ENCODE measurements around the gene NDUFA5.
"Not testable (repeated sequence)": the region's sequence is repeated elsewhere in the genome, so short reads cannot be mapped to it uniquely, and the experiment has no call there.

NDUFA5 gene

DNA sequence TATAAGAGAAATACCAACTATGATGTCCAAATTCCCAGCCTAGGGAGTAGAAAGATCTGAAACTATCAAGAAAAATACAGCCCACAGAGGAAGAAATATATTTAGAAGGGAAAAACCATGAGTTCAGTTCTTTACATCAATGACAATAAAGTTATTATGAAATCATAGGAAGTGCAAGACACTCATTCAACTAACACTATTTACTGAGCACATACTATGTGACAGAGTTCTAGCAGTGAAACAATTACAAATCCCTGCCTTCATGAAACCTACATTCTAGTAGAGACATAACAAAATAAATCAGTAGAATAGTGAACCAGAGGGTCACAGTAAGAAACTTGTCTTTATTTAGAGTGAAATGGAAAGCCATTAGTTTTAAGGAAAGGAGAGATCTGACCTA lies 2.1 kb downstream of the NDUFA5 start:
- Histone ChIP-seq H3K9ac (ENCODE audit: low read depth, low read length) (no peak overlapping the region), H3K4me1 (ENCODE audit: insufficient read depth, low read length) (peaks cover 6% of the 10 kb centered on the region; the same call in 1 of the 2 replicates), H3K27me3 (ENCODE audit: insufficient read depth, low read length) (no peaks in the 10 kb centered on the region), H3K9me3 (ENCODE audit: insufficient read depth, low read depth, low read length) (no peaks in the 10 kb centered on the region), H3K4me3 (ENCODE audit: low read length) (no peak overlapping the region), H3K27ac (ENCODE audit: low read length) (no peak overlapping the region), H3K36me3 (ENCODE audit: insufficient read depth, low read depth, low read length) (peaks cover 24% of the 10 kb centered on the region)

GRCh38 chr7:123553159-123553558 lies 4.5 kb downstream of the NDUFA5 start:
- H3K9ac ChIP-seq (ENCODE audit: low read depth, low read length), result no peak overlapping the region
- H3K4me1 ChIP-seq (ENCODE audit: insufficient read depth, low read length), result peaks cover 3% of the 10 kb centered on the region; the same call in 1 of the 2 replicates
- no peaks in the 10 kb centered on the region for H3K9me3 ChIP-seq (ENCODE audit: insufficient read depth, low read depth, low read length)
- no peaks in the 10 kb centered on the region for H3K27me3 ChIP-seq (ENCODE audit: insufficient read depth, low read length)
- H3K36me3 ChIP-seq (ENCODE audit: insufficient read depth, low read depth, low read length), result peaks cover 46% of the 10 kb centered on the region
- no peak overlapping the region for H3K27ac ChIP-seq (ENCODE audit: low read length)
- no peak overlapping the region for H3K4me3 ChIP-seq (ENCODE audit: low read length)

- H3K9me3 ChIP-seq (ENCODE audit: insufficient read depth, low read depth, low read length), result no peaks in the 10 kb centered on the region
- H3K36me3 ChIP-seq (ENCODE audit: insufficient read depth, low read depth, low read length), result peaks cover 51% of the 10 kb centered on the region
- no peak overlapping the region for H3K27ac ChIP-seq (ENCODE audit: low read length)
These were observed 5.0 kb downstream of the NDUFA5 start for GRCh38 chr7:123552641-123553040.

GRCh38 chr7:123552134-123552533 lies 5.5 kb downstream of the NDUFA5 start:
- H3K27ac ChIP-seq (ENCODE audit: low read length); H3K4me3 ChIP-seq (ENCODE audit: low read length); H3K9me3 ChIP-seq (ENCODE audit: insufficient read depth, low read depth, low read length); H3K27me3 ChIP-seq (ENCODE audit: insufficient read depth, low read length); H3K9ac ChIP-seq (ENCODE audit: low read depth, low read length); H3K4me1 ChIP-seq (ENCODE audit: insufficient read depth, low read length): not testable (repeated sequence)
- H3K36me3 ChIP-seq (ENCODE audit: insufficient read depth, low read depth, low read length), result peaks cover 56% of the 10 kb centered on the region

More at GRCh38 chr7:123552641-123553040, 5.0 kb downstream of the NDUFA5 start:
- peaks cover 2% of the 10 kb centered on the region; the same call in 1 of the 2 replicates for H3K4me1 ChIP-seq (ENCODE audit: insufficient read depth, low read length)
- H3K4me3 ChIP-seq (ENCODE audit: low read length), result no peak overlapping the region
- no peak overlapping the region for H3K9ac ChIP-seq (ENCODE audit: low read depth, low read length)
- H3K27me3 ChIP-seq (ENCODE audit: insufficient read depth, low read length), result no peaks in the 10 kb centered on the region

DNA sequence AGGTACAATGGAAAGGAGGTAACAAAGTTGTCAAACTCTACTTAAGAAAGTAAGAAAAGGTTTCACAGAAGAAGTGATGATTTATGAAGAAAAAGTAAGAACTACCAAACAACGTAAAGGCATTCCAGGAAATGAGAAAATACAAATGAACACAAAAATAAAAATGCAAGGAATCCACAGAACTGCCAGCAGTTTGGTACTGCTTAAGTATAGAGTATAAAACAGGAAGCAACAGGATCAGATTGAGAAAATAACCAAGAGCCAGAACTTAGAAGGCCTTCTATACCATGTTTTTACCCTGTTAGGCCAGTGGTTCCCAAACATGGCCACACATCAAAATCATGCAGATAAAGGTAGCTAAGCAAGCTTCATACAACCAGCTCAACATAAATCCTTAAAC lies 9.2 kb downstream of the NDUFA5 start:
- Histone ChIP-seq H3K4me1 (ENCODE audit: insufficient read depth, low read length) (no peaks in the 10 kb centered on the region), H3K4me3 (ENCODE audit: low read length) (no peak overlapping the region), H3K27me3 (ENCODE audit: insufficient read depth, low read length) (no peaks in the 10 kb centered on the region), H3K27ac (ENCODE audit: low read length) (no peak overlapping the region), H3K36me3 (ENCODE audit: insufficient read depth, low read depth, low read length) (peaks cover 57% of the 10 kb centered on the region), H3K9ac (ENCODE audit: low read depth, low read length) (no peak overlapping the region), H3K9me3 (ENCODE audit: insufficient read depth, low read depth, low read length) (no peaks in the 10 kb centered on the region)

- Histone ChIP-seq H3K4me3 (ENCODE audit: low read length) (no peak overlapping the region), H3K27ac (ENCODE audit: low read length) (no peak overlapping the region), H3K9me3 (ENCODE audit: insufficient read depth, low read depth, low read length) (no peaks in the 10 kb centered on the region), H3K4me1 (ENCODE audit: insufficient read depth, low read length) (no peaks in the 10 kb centered on the region), H3K27me3 (ENCODE audit: insufficient read depth, low read length) (no peaks in the 10 kb centered on the region), H3K36me3 (ENCODE audit: insufficient read depth, low read depth, low read length) (peaks cover 12% of the 10 kb centered on the region; the same call in 1 of the 2 replicates), H3K9ac (ENCODE audit: low read depth, low read length) (no peak overlapping the region)
These were observed 17.7 kb downstream of the NDUFA5 start for GRCh38 chr7:123539871-123540270.

DNA sequence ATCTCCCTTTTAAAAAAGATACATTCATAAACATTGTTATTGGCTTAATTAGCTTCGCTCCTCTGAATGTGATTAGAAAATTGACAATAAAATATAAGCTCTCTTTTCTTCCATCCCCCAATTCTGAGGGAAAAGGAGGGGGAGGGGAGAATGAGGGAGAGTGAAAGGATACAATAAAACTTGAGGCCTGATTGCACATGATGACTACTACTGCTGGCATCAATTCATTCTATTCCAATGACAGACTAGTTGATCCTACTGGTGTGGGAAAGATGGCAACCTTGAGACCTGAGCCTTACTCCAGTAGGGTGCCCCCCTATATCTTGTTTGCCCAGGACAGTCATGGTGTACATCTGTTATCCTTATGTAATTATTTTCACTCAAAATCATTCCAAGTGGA lies 18.7 kb downstream of the NDUFA5 start:
- H3K4me1 ChIP-seq (ENCODE audit: insufficient read depth, low read length), result peaks cover 1% of the 10 kb centered on the region; the same call in 1 of the 2 replicates
- H3K4me3 ChIP-seq (ENCODE audit: low read length), result no peak overlapping the region
- H3K27ac ChIP-seq (ENCODE audit: low read length), result no peak overlapping the region
- H3K27me3 ChIP-seq (ENCODE audit: insufficient read depth, low read length), result peaks cover 4% of the 10 kb centered on the region
- no peaks in the 10 kb centered on the region for H3K9me3 ChIP-seq (ENCODE audit: insufficient read depth, low read depth, low read length)
- H3K36me3 ChIP-seq (ENCODE audit: insufficient read depth, low read depth, low read length), result peaks cover 12% of the 10 kb centered on the region; the same call in 1 of the 2 replicates
- no peak overlapping the region for H3K9ac ChIP-seq (ENCODE audit: low read depth, low read length)

GRCh38 chr7:123538189-123538714 lies 19.4 kb downstream of the NDUFA5 start:
- Histone ChIP-seq H3K9me3 (ENCODE audit: insufficient read depth, low read depth, low read length) (no peaks in the 10 kb centered on the region), H3K4me3 (ENCODE audit: low read length) (no peak overlapping the region), H3K9ac (ENCODE audit: low read depth, low read length) (no peak overlapping the region), H3K27ac (ENCODE audit: low read length) (no peak overlapping the region), H3K27me3 (ENCODE audit: insufficient read depth, low read length) (peaks cover 10% of the 10 kb centered on the region), H3K4me1 (ENCODE audit: insufficient read depth, low read length) (peaks cover 3% of the 10 kb centered on the region; the same call in 1 of the 2 replicates), H3K36me3 (ENCODE audit: insufficient read depth, low read depth, low read length) (peaks cover 7% of the 10 kb centered on the region; the same call in 1 of the 2 replicates)

DNA sequence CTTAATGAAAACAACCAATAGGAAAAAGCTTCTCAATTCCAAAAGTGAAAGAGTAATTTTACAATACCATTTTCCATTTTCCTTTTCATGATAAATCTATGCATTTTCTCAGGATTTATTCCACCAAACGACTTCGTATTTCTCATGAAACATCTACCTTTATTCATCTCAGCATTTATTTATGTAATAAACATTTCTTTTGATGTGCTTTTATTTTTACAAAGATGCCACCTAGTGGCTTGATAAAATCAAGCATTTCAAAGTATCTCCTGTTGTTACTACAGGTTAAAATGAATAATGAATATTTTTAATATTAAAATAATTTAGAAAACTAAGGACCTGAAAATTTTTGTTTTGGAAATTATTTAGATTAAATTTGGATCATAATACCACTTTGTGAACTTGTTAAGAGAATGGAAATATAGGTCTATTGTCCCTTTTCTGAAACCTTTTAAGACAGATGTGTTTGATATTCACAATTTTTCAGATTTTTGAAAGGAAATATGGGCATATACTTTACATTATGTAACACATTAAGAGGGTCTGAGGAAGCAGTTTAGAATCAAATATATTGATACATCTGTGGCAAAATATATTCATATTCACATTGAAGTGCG lies 20.5 kb downstream of the NDUFA5 start:
- H3K9ac ChIP-seq (ENCODE audit: low read depth, low read length), result no peak overlapping the region
- no peak overlapping the region for H3K27ac ChIP-seq (ENCODE audit: low read length)
- 0 out of 2 replicates have a peak, but pooled peaks cover 5% of the 10 kb centered on the region for H3K36me3 ChIP-seq (ENCODE audit: insufficient read depth, low read depth, low read length)
- peaks cover 3% of the 10 kb centered on the region; the same call in 1 of the 2 replicates for H3K4me1 ChIP-seq (ENCODE audit: insufficient read depth, low read length)
- H3K4me3 ChIP-seq (ENCODE audit: low read length), result no peak overlapping the region
- no peaks in the 10 kb centered on the region for H3K9me3 ChIP-seq (ENCODE audit: insufficient read depth, low read depth, low read length)
- H3K27me3 ChIP-seq (ENCODE audit: insufficient read depth, low read length), result peaks cover 13% of the 10 kb centered on the region

DNA sequence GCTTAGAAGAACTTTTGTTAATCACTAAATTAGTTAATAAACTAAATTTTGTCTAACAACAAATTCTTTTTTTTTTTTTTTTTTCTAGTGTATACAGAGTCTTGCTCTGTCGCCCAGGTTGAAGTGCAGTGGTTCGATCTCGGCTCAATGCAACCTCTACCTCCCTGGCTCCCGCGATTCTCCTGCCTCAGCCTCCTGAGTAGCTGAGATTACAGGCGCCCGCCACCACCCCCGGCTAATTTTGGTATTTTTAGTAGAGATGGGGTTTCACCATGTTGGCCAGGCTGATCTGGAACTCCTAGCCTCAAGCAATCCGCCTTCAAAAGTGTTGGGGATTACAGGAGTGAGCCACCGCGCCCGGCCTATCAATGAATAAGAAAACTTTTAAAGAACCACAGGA lies 22.1 kb downstream of the NDUFA5 start:
- H3K4me3 ChIP-seq (ENCODE audit: low read length), result peak overlapping the region; percentile 84
- no peak overlapping the region for H3K9ac ChIP-seq (ENCODE audit: low read depth, low read length)
- peaks cover 13% of the 10 kb centered on the region for H3K27me3 ChIP-seq (ENCODE audit: insufficient read depth, low read length)
- peaks cover 3% of the 10 kb centered on the region; the same call in 1 of the 2 replicates for H3K4me1 ChIP-seq (ENCODE audit: insufficient read depth, low read length)
- no peaks in the 10 kb centered on the region for H3K36me3 ChIP-seq (ENCODE audit: insufficient read depth, low read depth, low read length)
- no peak overlapping the region for H3K27ac ChIP-seq (ENCODE audit: low read length)
- H3K9me3 ChIP-seq (ENCODE audit: insufficient read depth, low read depth, low read length), result no peaks in the 10 kb centered on the region

DNA sequence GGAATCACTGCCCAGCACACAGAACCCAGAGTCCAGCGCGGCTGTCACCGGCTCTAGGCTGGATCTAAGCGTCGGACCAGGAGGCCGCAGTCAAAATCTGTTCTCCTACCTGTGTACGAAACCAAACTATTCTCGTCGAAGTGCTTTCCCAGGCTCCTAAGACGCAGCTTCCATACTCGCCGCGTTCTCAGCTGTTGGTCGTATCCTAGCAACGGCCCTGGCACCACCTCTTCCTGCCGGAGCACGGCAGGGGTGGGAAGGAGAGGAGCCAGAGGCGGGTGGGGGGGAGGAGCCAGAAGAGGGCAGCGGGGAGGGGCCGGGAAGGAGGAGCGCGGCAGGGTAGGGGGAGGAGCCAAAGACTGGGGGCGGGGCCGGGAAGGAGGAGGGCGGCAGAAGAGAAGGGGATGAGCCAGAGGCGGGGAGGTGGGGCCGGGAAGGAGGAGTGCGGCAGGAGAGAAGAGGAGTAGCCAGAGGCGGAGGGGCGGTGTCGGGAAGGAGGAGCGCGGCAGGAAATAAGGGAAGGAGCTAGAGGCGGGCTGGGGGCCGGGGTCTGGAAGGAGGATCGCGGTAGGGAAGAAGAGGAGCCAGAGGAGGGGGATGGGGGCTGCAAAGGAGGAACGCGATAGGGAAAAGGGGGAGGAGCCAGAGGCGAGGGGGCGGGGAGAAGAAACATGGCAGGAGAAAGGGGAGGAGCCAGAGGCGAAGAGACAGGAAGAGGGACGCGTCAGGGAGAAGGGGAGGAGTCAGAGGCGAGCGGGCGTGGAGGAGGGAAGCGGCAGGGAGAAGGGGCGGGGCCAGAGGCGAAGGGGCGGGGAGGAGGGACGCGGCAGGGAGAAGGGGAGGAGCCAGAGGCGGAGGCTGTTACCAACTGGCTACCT lies 23.0 kb downstream of the NDUFA5 start, which contains the start of gene IQUB:
Gene IQUB (minus strand): TSS at position 213 of the 878 bp plus-strand sequence. CDS start 22,255 bp downstream, outside the sequence.
- H3K4me1 ChIP-seq (ENCODE audit: insufficient read depth, low read length), result peaks cover 3% of the 10 kb centered on the region; the same call in 1 of the 2 replicates
- H3K9me3 ChIP-seq (ENCODE audit: insufficient read depth, low read depth, low read length), result no peaks in the 10 kb centered on the region
- H3K27ac ChIP-seq (ENCODE audit: low read length), result no peak within 1 kb of the TSS

More for the DNA sequence above, 23.0 kb downstream of the NDUFA5 start, which contains the start of gene IQUB:
- Histone ChIP-seq H3K27me3 (ENCODE audit: insufficient read depth, low read length) (peaks cover 13% of the 10 kb centered on the region), H3K4me3 (ENCODE audit: low read length) (peak within 1 kb of the TSS; percentile 84), H3K9ac (ENCODE audit: low read depth, low read length) (peak within 1 kb of the TSS; percentile 65; the same call in 1 of the 2 replicates), H3K36me3 (ENCODE audit: insufficient read depth, low read depth, low read length) (no peaks in the 10 kb centered on the region)
